CD4-positive, alpha-beta T cell treated with Interleukin-21 for 1 hour (primary cell): ENCODE data around the gene YWHAB.
A peak's percentile ranks its signal among the peaks of the same experiment; 100 is the strongest.
"Not testable (repeated sequence)": the region's sequence is repeated elsewhere in the genome, so short reads cannot be mapped to it uniquely, and the experiment has no call there.

Experiments used
- DNase-seq: peaks from one replicate; pipeline ENCODE4 v3.0.0-alpha.2; 2020

YWHAB gene

GRCh38 chr20:44885392-44886265 is at the start of gene YWHAB:
Gene YWHAB (plus strand): TSS chr20:44885705. CDS start chr20:44901534, 15,829 bp downstream.
- peak; percentile 97 for DNase-seq

- DNase-seq = no peak
Observed at GRCh38 chr20:44836601-44837120, 48.8 kb upstream of the YWHAB start.

- DNase-seq = no peak
Observed at GRCh38 chr20:44837946-44838345, 47.6 kb upstream of the YWHAB start.

- no peak for DNase-seq
Observed at GRCh38 chr20:44838521-44838920, 47.0 kb upstream of the YWHAB start.

- no peak for DNase-seq
Observed at GRCh38 chr20:44839481-44839880, 46.0 kb upstream of the YWHAB start.

- DNase-seq = no peak
Observed at GRCh38 chr20:44840826-44841225, 44.7 kb upstream of the YWHAB start.

- DNase-seq = no peak
Observed at GRCh38 chr20:44841955-44842354, 43.5 kb upstream of the YWHAB start.

GRCh38 chr20:44843876-44844275 is 41.6 kb upstream of the YWHAB start:
- no peak for DNase-seq

GRCh38 chr20:44848254-44849015 is 37.1 kb upstream of the YWHAB start:
- no peak for DNase-seq

- no peak for DNase-seq
Observed at GRCh38 chr20:44849703-44850102, 35.8 kb upstream of the YWHAB start.

GRCh38 chr20:44850272-44850671 is 35.2 kb upstream of the YWHAB start:
- no peak for DNase-seq

- no peak for DNase-seq
Observed at GRCh38 chr20:44850837-44851236, 34.7 kb upstream of the YWHAB start.

- no peak for DNase-seq
Observed at GRCh38 chr20:44851545-44851944, 34.0 kb upstream of the YWHAB start.

GRCh38 chr20:44856442-44856841 is 29.1 kb upstream of the YWHAB start:
- no peak for DNase-seq

- no peak for DNase-seq
Observed at GRCh38 chr20:44856856-44857448, 28.6 kb upstream of the YWHAB start.

- peak; percentile 5 for DNase-seq
Observed at GRCh38 chr20:44858606-44859360, 26.7 kb upstream of the YWHAB start.

GRCh38 chr20:44861531-44862006 is 23.9 kb upstream of the YWHAB start:
- no peak for DNase-seq

- DNase-seq = no peak
Observed at GRCh38 chr20:44862286-44862685, 23.2 kb upstream of the YWHAB start.

- not testable (repeated sequence) for DNase-seq
Observed at GRCh38 chr20:44863365-44864084, 22.0 kb upstream of the YWHAB start.

GRCh38 chr20:44864493-44864892 is 21.0 kb upstream of the YWHAB start:
- not testable (repeated sequence) for DNase-seq

GRCh38 chr20:44866703-44867335 is 18.7 kb upstream of the YWHAB start:
- DNase-seq = no peak
